KBM-7 (cell line): Measurements from ENCODE around the gene PAPOLG.
"Not testable (repeated sequence)": the region's sequence is repeated elsewhere in the genome, so short reads cannot be mapped to it uniquely, and the experiment has no call there.

Experiments used
- DNase-seq: peaks from one replicate; pipeline ENCODE4 v3.0.0-alpha.2; 2015
- in situ Hi-C: fragments of 300-500 bp; cut with MboI; formaldehyde crosslinking; loops from 2 replicates; pipeline ENCODE4 v1.14.3; 2020; ENCODE audit warnings: low sequenced_read_pairs, low pct_unique_long_range_greater_than_20kb, mixed read lengths

The PAPOLG gene

DNA sequence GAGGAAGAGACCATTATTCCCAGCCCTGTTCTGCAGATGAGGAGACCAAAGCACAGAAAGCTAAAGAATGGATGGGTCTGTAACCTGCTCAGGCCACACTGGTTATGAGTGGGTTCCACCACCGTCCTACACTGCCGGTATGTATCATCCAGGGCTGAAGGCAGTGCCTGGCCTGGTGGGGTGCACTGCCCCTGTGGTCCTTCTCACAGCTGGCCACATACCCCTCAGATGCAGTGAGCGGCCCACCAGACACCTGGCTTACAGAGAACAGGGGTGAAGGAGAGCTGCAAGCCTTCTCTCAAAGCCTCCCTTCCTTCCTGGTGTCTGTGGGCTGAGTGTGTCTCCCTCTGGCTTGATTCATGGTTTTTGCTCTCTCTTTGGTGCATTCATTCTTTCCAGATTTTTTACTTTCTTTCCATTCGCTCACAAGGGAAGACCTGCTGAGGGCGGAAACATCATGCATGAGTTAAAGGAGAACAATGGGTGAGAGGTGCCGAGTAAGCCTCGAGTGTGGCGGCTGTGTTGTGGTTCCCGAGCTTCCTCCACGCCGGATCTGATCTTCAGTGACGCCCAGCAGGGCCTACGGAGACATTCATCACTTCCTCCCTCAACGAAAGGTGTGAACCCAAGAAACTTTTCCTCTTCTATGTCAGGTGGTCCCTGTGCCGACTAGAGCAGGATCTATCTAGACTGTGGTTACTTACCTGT is 63.2 kb downstream of the PAPOLG start:
- no peak for DNase-seq
- in situ Hi-C loops = loop anchor here (25.0 kb wide), 1 partner anchor 168 kb away; no protein-coding TSS in a partner anchor

DNA sequence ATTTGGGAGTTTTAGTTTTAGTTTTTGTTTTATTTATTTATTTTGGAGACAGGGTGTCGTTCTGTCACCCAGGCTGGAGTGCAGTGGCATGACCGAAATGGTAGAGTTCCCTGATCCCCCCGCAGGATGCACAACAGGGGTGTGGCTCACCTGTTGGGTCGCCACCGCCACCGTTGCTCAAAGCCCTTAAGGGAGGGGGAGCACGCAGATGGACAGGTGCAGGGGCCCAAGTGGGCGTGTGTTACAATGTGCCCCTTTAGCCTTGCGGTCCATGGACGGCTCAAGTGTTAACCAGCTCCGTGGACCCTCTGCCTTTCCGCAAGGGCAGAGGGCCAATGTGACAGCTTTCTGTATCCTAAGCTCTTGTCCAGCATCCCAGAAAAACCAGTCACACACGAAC is 63.9 kb downstream of the PAPOLG start:
- in situ Hi-C loops = loop anchor here (25.0 kb wide), 1 partner anchor 167 kb away; no protein-coding TSS in a partner anchor
- no peak for DNase-seq

DNA sequence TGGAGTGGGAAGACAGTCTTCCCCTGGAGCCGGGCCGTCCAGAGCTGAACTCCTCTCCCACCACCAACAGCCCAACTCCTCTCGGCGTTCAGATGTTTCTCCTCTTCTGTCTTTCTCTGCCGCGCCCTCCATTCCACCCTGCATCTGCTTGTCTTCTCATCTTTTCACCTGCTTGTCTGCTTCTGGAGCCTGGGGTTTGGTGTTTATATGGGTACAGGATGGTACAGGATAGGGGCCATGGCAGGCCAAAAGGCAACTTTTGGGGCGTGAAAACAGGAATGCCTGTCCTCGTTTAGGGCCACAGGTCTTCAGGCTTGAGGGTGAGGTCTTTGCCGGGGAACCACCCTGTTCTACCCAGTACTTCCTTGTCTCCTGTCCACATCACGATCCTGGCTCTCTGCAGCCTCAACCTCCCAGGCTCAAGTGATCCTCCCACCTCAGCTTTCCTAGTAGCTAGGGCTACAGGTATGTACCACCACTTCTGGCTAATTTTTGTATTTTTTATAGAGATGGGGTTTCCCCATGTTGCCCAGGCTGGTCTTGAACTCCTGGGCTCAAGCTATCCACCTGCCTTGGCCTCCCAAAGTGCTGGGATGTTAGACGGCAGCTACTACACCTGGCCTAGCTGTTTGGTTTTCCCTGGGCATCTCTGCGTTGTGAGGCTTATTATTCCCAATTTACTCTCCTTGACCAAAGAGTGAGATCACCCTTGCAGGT is 64.5 kb downstream of the PAPOLG start:
- no peak for DNase-seq
- in situ Hi-C loops = loop anchor here (25.0 kb wide), 1 partner anchor 167 kb away; no protein-coding TSS in a partner anchor

DNA sequence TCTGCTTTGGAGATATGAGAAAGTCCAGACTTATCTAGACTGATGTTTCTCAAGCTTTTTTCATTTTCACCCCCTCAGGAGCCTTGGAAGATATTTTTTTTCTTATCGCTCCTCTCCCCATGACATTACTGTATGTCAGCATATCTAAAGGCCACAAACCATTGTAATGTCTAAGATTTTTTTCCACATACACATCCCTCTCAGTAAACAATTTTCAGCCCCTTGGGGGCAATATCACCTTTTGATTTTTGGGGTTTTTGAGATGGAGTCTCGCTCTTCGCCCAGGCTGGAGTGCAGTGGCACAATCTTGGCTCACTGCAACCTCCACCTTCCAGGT is 65.0 kb downstream of the PAPOLG start:
- no peak for DNase-seq
- in situ Hi-C loops = loop anchor here (25.0 kb wide), 1 partner anchor 166 kb away; no protein-coding TSS in a partner anchor

DNA sequence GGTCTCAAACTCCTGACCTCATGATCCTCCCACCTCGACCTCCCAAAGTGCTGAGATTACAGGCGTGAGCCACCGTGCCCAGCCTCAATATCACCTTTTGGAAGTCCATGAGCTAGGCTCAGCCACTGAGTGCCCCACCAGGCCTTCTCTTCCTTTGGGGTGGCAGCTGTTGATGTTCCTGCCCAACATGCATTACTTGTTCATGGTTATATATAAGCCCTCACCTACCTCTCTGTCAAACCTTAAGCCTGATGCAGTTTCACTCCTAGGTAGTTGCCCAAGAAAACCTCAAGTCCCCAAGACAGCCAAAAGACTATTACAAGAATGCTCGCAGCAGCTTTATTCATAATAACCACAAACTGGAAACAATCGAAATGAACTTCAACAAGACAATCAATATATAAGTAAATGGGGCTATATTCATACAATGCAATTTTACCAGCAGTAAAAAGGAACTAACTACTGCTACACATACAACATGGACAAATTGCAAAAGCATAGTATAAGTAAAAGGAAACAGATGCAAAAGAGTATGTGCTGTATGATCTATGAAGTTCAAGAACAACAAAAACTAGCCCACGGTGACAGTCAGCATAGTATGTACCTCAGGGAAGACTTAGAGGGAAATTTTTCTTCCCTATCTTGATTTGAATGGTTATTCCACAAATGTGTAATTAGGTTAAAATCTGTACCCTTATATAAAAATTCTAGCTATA is 65.7 kb downstream of the PAPOLG start:
- DNase-seq = no peak
- in situ Hi-C loops = loop anchor here (25.0 kb wide), 1 partner anchor 166 kb away; no protein-coding TSS in a partner anchor

DNA sequence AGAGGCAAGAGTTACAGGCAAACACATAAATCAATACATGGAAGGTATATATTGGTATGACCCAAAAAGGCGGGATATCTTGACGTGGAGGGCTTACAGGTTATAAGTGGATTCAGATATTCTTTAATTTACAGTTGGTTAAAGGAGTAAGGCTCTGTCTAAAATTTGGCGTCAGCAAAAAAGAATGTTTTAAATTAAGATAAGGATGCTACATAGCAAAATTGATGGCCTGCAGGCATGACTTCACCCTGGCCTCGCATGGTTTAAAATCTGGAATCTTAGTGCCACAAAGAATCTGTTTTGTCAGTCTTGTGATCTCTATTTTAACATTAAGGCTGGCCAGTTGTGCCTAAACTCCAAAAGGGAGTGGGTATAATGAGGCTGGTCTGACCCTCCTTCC is 66.9 kb downstream of the PAPOLG start:
- in situ Hi-C loops = loop anchor here (25.0 kb wide), 1 partner anchor 164 kb away; no protein-coding TSS in a partner anchor
- no peak for DNase-seq

DNA sequence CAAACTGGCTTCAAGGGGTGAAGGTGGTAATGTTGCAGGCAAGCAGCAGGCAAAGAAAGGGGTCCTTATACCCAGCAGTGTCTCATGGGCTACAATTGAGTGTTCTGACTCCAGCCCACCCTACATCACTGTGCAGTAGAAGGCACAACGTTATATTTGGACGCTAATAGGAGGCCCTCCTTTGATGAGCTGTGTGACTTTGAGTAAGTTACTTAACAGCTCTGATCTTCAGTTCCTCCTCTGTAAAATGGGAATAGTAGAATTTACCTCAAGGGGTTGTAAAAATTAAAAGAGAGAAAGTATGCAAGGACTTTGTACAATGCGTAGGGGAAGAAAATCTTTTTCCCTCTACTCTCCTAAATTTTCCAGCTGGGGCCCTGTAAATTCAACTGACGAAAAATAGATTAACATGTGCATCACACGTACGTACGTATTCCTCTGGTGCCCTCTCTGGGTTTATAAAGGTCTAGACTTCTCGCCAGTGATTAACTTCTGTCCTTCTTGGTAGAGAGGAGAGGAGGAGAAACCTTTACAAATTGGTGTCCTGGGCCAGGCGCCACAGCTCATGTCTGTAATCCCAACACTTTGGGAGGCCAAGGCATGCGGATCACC is 67.7 kb downstream of the PAPOLG start:
- in situ Hi-C loops = loop anchor here (25.0 kb wide), 1 partner anchor 164 kb away; no protein-coding TSS in a partner anchor
- DNase-seq = no peak

DNA sequence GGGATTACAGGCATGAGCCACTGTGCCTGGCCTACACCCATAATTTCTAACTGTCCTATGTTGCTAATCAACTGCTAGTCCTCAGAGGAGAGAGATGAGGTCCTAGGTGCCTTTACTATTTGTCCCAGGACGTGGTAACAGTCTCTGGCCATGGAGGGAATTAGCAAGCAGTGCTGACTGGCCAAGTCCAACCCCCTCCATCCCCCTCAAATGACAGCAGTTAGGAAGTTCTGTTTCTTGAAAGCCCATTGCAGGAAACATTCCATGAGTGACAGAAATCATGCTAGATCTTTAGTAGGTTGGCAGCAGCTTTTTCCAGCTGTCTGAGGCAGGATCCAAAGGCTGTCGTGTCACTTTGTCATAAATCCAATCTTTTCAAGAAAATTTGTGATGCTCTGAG is 69.6 kb downstream of the PAPOLG start:
- no peak for DNase-seq
- in situ Hi-C loops = no loop called here

DNA sequence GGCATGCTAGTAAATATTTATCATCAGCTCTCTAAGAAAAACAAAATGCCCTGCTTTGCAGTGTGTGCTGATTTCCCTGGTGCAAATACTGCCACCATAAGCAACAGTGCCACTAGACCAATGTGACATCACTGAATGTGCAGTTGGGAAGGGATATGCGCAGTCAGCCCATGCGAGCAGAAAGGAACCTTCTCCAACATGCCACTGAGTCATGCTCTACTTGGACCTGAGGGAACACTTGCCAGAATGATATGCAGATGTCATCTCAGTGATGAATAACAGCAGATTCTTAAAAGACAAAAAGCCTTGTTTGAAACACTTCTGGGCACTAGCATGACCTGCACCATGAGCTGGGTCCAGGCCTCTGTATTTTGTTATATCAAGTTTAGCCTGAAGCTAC is 70.0 kb downstream of the PAPOLG start:
- in situ Hi-C loops = no loop called here
- DNase-seq = no peak

DNA sequence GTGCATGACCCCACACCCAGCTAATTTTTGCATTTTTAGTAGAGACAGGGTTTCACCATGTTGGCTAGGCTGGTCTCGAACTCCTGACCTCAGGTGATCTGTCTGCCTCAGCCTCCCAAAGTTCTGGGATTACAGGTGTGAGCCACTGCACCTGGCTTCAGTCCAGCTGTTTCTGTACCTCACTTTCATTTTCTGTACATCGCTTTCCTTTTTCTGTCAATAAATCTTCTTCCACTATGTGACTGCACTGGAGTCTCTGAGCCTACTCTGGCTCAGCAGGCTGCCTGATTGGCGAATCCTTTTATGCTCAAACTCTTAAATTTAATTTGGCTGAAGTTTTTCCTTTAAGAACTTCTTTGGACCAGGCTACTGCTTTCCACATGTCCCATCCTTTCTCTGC is 70.8 kb downstream of the PAPOLG start:
- DNase-seq, in situ Hi-C loops: not testable (repeated sequence)

DNA sequence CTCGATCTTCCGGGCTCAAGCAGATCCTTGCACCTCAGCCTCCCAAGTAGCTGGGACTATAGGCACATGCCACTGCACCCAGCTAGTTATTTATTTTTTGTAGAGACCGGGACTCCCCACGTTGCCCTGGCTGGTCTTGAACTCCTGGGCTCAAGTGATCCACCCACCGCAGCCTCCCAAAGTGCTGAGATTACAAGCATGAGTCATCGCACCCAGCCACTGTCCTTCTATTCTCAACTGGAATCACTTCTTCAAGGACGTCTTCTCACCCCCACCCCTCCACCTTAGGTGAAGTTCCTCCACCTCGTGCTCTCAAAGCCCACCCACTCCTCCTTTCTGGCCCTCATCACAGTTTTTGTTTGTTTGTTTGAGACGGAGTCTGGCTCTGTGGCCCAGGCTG is 71.3 kb downstream of the PAPOLG start:
- no peak for DNase-seq
- in situ Hi-C loops = no loop called here

DNA sequence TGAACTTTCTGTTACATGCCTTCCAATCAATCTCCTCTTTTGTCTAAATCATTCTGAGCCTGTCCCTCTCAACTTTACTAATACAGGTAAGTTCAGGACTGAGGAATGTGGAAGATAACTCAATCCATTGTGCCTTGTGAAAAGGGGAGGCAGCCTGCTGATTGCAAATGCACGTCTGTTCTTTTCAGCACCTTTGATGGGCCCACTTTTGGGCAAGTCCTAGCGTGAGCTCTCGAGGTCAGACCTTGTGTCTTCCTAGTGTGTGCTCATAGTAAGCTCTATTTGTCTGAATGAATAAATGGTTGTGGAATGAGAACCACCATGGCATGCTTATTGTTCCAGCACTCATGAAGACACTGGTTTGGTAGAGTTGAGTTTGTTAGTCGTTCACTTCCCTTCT is 74.9 kb downstream of the PAPOLG start:
- in situ Hi-C loops = no loop called here
- no peak for DNase-seq

DNA sequence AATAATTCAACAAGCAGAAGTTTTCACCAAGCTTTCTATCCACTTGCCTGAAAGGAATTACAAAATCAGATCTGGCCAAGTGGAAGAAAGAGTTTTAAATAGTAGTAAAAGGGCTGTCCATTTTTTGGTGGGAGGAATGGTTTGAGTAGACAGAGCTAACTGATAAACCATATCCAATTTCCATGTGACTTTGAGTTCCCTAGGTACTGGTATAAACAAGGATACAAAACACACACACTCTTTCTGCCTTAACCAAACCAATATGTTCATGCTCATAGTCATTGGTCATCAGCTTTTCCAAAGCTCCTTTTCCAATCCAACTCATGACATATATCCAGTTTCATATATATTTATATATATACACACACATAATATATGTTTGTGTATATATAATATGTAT is 75.9 kb downstream of the PAPOLG start:
- no peak for DNase-seq
- in situ Hi-C loops = no loop called here

DNA sequence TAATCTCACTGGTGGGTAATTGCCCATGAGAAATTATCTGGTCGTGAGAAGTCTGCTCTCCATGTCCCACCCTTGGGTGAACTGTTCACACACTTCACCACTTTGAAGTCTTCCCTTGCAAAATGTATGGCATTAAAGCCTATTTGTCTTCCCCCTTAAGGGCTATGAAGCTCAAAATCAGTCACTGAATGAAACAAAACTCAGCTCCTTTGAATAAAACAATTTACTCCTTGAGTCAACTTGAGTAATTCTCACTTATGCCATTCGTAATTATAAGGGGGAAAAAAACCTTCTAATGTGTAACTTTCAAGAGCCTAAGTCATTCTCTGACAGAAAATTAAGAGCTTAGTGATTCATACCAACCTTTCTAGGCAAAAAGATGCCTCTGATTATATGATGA is 76.6 kb downstream of the PAPOLG start:
- no peak for DNase-seq

DNA sequence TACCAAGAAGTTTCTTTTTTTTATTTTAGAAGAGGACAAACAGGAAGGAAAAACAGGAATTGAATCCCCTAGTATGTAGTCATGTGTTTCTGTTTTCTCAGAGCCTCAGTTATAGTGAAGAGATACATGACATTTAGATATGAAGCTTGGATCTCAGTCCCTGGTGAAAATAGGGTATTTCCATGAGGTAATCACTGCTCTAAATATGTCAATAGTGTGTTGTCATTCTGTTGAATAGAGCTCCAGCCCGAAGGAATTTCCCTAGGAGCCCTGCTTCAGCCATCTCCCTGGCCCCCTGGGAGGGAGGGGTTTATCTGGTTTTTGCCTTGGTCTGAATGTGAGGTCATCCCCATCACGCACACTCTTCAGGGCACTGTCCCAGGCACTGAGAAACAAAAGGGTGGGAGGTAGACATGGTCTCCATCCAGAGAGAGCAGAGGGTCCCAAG is 78.2 kb downstream of the PAPOLG start:
- DNase-seq = no peak
- in situ Hi-C loops = no loop called here

More for the DNA sequence above, 76.6 kb downstream of the PAPOLG start:
- in situ Hi-C loops = no loop called here

DNA sequence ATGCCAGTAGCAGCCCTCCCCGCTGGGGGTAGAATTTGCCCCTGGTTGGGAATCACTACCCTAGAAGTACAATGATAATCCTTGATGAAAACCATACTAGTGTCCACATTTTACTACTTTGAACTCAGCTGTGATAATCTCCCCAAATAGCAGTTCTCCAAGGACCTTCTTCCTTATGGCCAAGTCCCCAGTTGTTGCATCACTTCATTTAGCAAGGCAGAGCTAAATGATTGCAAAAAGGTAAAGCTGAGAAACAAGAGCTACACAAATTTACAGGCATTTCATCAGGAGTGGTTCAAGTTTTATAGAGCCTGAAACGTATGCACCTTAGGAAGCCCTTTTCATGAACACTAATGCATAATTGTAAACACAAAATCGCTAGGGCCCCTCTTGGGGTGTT is 80.4 kb downstream of the PAPOLG start:
- no peak for DNase-seq
- in situ Hi-C loops = no loop called here

DNA sequence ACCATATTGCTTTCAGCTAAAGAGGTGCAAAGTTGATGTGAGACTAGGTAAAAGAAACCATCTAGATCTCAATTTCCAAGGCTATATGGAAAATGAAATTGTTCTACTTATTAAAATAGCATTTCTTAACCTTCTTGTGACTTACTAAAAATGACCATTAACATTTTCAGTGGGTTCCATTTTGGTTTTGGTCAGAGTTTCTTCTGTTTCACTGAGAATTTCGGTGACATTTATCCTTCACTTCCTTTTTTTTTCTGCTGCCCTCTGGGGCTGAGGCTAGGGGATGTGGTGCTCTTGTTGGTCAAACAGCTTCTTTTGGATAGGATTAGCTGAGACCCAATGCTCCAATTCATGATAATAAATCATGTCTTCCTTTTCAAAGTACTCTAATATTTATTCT is 81.1 kb downstream of the PAPOLG start:
- in situ Hi-C loops = no loop called here
- no peak for DNase-seq

DNA sequence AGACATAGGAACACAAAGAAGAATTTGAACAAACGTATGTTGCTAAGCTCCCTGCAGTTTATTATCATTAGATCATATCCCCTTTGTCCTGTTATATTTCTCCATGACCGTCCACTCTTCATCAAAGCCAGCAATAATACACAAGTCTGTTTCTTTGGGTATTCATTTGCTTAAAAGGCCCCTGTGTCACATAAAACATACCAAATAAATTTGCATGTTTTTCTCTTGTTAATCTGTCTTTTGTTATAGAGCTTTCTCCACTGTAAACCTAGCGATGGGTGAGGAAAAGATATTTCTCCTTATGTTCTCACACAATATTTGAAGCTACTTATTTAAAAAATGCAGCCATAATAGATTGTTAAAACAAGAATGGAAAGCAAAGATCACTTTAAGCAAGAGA is 82.4 kb downstream of the PAPOLG start:
- in situ Hi-C loops = no loop called here
- DNase-seq = no peak

DNA sequence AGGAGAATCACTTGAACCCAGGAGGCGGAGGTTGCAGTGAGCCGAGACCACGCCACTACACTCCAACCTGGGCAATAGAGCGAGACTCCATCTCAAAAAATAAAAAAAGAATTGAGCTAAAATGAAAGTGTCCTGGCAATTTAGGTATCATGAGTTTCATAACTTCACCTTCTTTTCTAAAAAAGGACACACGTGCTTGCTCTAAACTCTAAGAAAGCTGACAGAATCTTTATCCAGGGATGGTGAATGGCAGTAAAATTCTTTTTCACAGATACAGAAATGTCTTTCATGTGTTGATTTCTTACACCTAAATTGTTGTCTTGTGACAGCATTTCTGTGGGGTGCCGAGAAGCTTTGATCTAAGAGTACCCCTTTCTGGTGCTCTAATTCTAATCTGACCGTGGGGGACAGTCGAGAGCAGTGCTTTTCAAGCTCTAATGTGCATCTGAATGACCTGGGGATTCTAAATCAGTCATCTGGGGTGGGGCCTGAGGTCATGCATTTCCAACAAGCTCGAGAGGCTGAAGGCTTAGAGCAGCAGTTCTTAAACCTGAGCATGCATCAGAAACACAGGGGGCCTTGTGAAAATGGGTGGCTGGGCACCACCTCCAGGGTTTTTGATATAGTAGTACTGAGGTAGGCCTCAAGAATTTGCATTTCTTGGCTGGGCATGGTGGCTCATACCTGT is 83.2 kb downstream of the PAPOLG start:
- in situ Hi-C loops = no loop called here
- no peak for DNase-seq
